ENCODE measurements around the gene FBN2.

Gene FBN2

DNA sequence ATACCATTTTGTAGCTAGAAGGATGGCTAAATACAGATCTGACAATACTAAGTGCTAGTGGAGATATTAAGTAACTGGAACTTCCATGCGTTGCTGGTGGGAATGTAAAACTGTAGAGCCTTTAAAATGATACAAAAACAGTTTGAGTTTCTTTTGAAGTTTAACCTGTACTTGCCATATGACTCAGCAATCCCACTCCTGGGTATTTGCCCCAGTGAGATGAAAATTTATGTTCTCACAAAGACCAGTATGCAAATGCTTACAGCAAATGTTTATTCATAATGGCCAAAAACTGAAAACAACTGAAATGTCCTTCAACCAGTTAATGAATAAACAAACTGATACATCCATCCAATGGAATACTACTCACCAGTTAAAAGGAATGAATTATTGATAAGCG, 317.2 kb downstream of the FBN2 start:
- in situ Hi-C loops (cut with MboI; ENCODE audit: low sequenced_read_pairs) = loop anchor here (25.0 kb wide), 1 partner anchor 659 kb away; no protein-coding TSS in a partner anchor

DNA sequence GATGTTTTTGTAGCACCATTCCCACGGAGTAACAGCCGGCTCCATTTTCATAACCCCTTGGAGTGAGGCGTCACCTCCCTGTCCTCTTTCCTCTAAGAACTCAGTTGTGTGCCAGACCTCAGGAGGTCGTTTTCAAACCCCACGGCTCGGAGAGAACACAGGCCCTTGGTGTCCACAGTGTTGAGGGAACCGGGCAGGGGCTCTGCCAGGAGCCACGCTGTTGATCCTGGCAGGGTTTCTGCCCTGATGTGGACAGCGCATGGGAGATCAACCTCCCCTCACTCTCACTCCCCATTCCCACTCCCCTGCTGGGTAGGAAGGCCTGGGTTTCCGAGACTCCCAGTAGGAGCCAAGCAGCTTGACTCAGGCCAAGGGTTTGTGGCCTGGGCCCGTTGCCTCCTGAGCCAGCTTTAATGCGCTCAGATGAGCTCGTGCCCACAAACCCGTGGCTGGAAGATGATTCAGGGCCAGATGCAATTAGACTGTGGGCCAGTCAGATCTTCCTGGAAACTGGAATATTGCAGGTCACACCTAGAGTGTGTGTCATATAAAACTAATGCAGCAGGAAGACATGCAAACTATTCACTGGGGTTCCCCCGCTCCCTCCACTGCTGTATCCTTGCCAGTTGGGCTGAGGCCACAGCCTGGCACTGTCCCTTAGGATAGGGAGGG, 321.0 kb downstream of the FBN2 start:
- in situ Hi-C loops (cut with MboI; ENCODE audit: low sequenced_read_pairs) = loop anchor here (25.0 kb wide), 1 partner anchor 655 kb away; no protein-coding TSS in a partner anchor

DNA sequence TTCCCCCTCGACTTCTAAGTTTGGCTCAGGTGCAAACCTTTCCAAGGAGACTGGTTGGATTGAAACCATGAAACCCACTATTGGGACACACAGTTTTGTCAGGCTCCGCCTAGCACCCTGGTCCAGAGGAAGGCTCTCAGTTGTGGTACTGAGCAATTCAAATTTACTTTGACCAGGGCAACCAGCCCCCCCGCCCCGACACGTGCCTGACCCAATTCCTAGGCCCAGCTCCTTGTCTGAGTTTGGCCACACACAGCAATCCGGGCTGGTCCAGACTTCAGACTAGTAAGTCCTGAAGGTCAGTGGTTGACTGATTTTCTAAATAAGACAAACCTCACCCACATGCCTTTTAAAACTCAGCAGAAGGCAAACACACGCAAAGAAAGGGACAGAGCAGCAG, 321.8 kb downstream of the FBN2 start:
- in situ Hi-C loops (cut with MboI; ENCODE audit: low sequenced_read_pairs) = loop anchor here (25.0 kb wide), 1 partner anchor 654 kb away; no protein-coding TSS in a partner anchor

DNA sequence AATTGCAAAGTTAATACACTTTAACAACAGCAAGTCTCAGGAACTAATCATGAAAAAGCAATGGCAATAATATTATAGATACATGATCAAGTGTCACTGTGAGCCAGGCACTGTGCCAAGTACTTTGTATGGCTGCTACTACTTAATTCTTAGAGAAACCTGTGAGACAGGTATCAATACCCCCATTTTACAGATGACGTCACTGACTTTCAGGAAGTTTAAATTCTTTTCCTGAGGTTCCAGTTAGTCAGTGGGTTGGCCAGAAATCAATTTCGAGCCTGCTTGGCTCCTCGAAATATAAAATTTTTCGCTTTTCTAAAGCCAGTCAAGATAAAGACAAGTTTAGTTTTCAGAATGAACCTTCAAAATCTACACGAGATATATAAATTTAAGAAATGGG, 324.2 kb downstream of the FBN2 start:
- in situ Hi-C loops (cut with MboI; ENCODE audit: low sequenced_read_pairs) = loop anchor here (25.0 kb wide), 1 partner anchor 652 kb away; no protein-coding TSS in a partner anchor

DNA sequence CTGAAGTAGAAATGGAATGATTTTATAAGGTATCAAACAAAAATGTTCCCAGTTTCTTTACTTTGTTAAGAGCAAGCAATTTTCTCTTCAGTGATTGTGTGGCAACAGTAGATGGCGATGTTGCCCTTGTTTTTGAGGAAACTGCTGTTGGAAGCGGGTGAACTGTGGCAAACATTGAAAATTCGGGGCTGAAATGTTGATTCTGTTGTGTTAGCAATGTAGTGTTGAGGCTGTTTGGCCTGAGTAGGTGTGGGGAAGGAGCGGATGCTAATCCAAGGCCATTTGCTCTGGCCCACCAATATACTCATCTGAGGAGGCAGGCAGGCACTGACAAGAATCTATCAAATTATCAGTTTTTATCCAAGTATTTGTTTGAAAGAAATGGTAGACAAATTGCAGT, 324.7 kb downstream of the FBN2 start:
- in situ Hi-C loops (cut with MboI; ENCODE audit: low sequenced_read_pairs) = loop anchor here (25.0 kb wide), 1 partner anchor 651 kb away; no protein-coding TSS in a partner anchor

DNA sequence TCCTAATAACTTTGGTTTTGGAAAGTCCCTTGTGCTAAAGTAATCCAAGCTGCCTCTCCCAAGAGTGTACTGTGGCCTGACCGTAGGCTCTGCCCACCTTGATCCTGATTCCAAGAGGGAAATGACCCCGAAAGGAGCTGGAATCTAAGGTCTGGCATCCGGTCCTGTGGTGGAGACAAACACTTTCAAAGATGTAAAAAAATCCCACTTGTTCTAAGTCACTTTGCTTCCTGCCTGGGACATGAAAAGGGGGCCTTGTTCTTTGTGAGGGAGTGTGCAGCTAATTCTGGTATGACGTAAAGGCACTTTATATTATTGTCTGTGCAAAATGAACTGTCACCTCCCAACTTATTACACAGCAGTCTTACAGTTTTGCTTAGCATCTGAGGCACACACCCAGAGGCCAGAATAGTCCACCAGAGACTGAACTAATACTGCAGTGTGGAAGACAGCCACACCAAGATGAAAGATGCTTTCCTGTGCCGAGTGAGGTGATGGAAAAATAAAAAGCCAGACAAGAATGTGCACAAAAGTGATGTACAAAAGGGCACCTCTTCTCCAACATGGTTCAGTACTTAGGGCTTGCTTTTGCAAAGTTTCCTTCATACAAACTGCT, 325.7 kb downstream of the FBN2 start:
- in situ Hi-C loops (cut with MboI; ENCODE audit: low sequenced_read_pairs) = loop anchor here (25.0 kb wide), 1 partner anchor 650 kb away; no protein-coding TSS in a partner anchor

DNA sequence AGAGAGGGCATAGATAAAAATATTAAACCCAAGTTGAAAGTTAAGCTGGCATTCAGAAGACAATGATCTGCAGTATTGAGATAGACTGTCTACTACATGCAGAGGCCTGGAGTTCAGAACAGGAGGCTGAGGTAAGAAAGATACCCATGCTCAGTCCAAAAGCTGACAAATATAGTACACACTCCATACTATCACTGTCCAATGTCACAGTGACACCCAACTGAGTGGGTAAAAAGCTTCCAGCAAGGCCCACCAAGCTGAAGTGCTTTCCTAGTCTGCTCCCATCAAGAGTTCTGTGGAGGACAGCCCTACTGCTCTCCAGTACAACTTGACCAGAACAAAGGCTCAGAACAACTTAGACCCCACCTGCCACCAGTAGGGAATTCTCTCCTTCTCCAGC, 329.6 kb downstream of the FBN2 start:
- in situ Hi-C loops (cut with MboI; ENCODE audit: low sequenced_read_pairs) = loop anchor here (25.0 kb wide), 1 partner anchor 646 kb away; no protein-coding TSS in a partner anchor
